NT2/D1 (cell line): ENCODE measurements around the gene LRRC40.

ENCODE experiments used
- DNase-seq: peaks from one replicate; pipeline ENCODE4 v3.0.0-alpha.2; 2011; ENCODE audit warnings: low read depth, low spot score
- H3K27me3 ChIP-seq: 2 replicates; pipeline ENCODE4 v1.6.0; 2011; ENCODE audit warnings: mild to moderate bottlenecking; ENCODE audit not compliant: insufficient read length, insufficient read depth
- H3K36me3 ChIP-seq: 2 replicates; pipeline ENCODE4 v1.6.1; 2011; ENCODE audit warnings: mild to moderate bottlenecking, low read length, mixed read lengths; ENCODE audit not compliant: insufficient read depth, insufficient read length
- H3K4me1 ChIP-seq: 2 replicates; pipeline ENCODE4 v1.5.1; 2011; ENCODE audit not compliant: insufficient read depth, insufficient read length
- H3K4me3 ChIP-seq: 2 replicates; pipeline ENCODE4 v1.5.1; 2011; ENCODE audit warnings: low read depth; ENCODE audit not compliant: insufficient read length
- H3K9ac ChIP-seq: 2 replicates; pipeline ENCODE4 v1.6.0; 2011; ENCODE audit warnings: low read depth; ENCODE audit not compliant: insufficient read length
- H3K9me3 ChIP-seq: 2 replicates; pipeline ENCODE4 v1.5.1; 2011; ENCODE audit warnings: mild to moderate bottlenecking, low read length; ENCODE audit not compliant: insufficient read depth
- SUZ12 ChIP-seq: IDR thresholded peaks from 2 replicates; pipeline ENCODE4 v1.6.1; 2011; ENCODE audit not compliant: insufficient read length, insufficient read depth; ENCODE audit errors: extremely low read depth
- YY1 ChIP-seq: IDR thresholded peaks from 2 replicates; pipeline ENCODE4 v1.6.1; 2011; ENCODE audit not compliant: insufficient read length, insufficient read depth
- ZNF274 ChIP-seq: IDR thresholded peaks from 2 replicates; pipeline ENCODE4 v1.6.1; 2011; ENCODE audit warnings: mild to moderate bottlenecking, low read depth, low read length

LRRC40 gene

GRCh38 chr1:70227439-70227838, 22.1 kb upstream of the LRRC40 start:
- Histone ChIP-seq H3K27me3 (no peaks in the 10 kb centered on the region), H3K9ac (no peak overlapping the region), H3K4me3 (no peak overlapping the region), H3K4me1 (no peaks in the 10 kb centered on the region), H3K36me3 (peaks cover 93% of the 10 kb centered on the region), H3K9me3 (no peaks in the 10 kb centered on the region)
- TF ChIP-seq SUZ12: no peak
- TF ChIP-seq ZNF274: no peak
- TF ChIP-seq YY1: no peak
- no peak for DNase-seq

- no peaks in the 10 kb centered on the region for H3K9me3 ChIP-seq
- DNase-seq: no peak
- H3K4me1 ChIP-seq: no peaks in the 10 kb centered on the region
- H3K27me3 ChIP-seq: no peaks in the 10 kb centered on the region
- TF ChIP-seq YY1 (no peak), ZNF274 (no peak), SUZ12 (no peak)
- H3K4me3 ChIP-seq: no peak overlapping the region
- no peak overlapping the region for H3K9ac ChIP-seq
- peaks cover 77% of the 10 kb centered on the region for H3K36me3 ChIP-seq
These were observed 19.6 kb upstream of the LRRC40 start for GRCh38 chr1:70224954-70225353.

GRCh38 chr1:70222716-70223235, 17.4 kb upstream of the LRRC40 start:
- peak overlapping the region; percentile 88 for H3K4me3 ChIP-seq
- no peaks in the 10 kb centered on the region for H3K27me3 ChIP-seq
- peak overlapping the region; percentile 97 for H3K9ac ChIP-seq
- no peak for DNase-seq
- no peaks in the 10 kb centered on the region for H3K4me1 ChIP-seq
- no peak for TF ChIP-seq SUZ12
- H3K36me3 ChIP-seq: peaks cover 61% of the 10 kb centered on the region
- no peaks in the 10 kb centered on the region for H3K9me3 ChIP-seq

GRCh38 chr1:70221238-70222121, 16.1 kb upstream of the LRRC40 start, which contains the start of gene SRSF11:
TSS of gene SRSF11 (plus strand) at chr1:70221380. CDS start at chr1:70221637, 257 bp downstream.
- H3K9ac ChIP-seq: peak within 1 kb of the TSS; percentile 97
- TF ChIP-seq ZNF274: no peak
- TF ChIP-seq YY1: no peak
- TF ChIP-seq SUZ12: no peak
- peaks cover 60% of the 10 kb centered on the region for H3K36me3 ChIP-seq
- H3K9me3 ChIP-seq: no peaks in the 10 kb centered on the region
- H3K27me3 ChIP-seq: no peaks in the 10 kb centered on the region
- no peaks in the 10 kb centered on the region for H3K4me1 ChIP-seq
- DNase-seq: peak; percentile 93
- peak within 1 kb of the TSS; percentile 88 for H3K4me3 ChIP-seq

GRCh38 chr1:70220517-70221237, 15.3 kb upstream of the LRRC40 start:
- peaks cover 63% of the 10 kb centered on the region for H3K36me3 ChIP-seq
- no peak for TF ChIP-seq ZNF274
- TF ChIP-seq YY1: no peak
- no peak for TF ChIP-seq SUZ12
- no peaks in the 10 kb centered on the region for H3K4me1 ChIP-seq
- no peaks in the 10 kb centered on the region for H3K9me3 ChIP-seq
- no peak for DNase-seq
- H3K9ac ChIP-seq: peak overlapping the region; percentile 61
- H3K27me3 ChIP-seq: no peaks in the 10 kb centered on the region
- H3K4me3 ChIP-seq: peak overlapping the region; percentile 88

GRCh38 chr1:70220015-70220414, 14.6 kb upstream of the LRRC40 start:
- peaks cover 63% of the 10 kb centered on the region for H3K36me3 ChIP-seq
- no peak overlapping the region for H3K4me3 ChIP-seq
- H3K27me3 ChIP-seq: no peaks in the 10 kb centered on the region
- H3K9ac ChIP-seq: no peak overlapping the region
- no peak for DNase-seq
- TF ChIP-seq YY1 (no peak), SUZ12 (no peak), ZNF274 (no peak)
- H3K4me1 ChIP-seq: no peaks in the 10 kb centered on the region
- H3K9me3 ChIP-seq: no peaks in the 10 kb centered on the region

- no peak for DNase-seq
- Histone ChIP-seq H3K9me3 (no peaks in the 10 kb centered on the region), H3K9ac (no peak overlapping the region), H3K4me3 (no peak overlapping the region), H3K27me3 (no peaks in the 10 kb centered on the region), H3K4me1 (no peaks in the 10 kb centered on the region), H3K36me3 (peaks cover 67% of the 10 kb centered on the region)
- TF ChIP-seq SUZ12 (no peak), ZNF274 (no peak), YY1 (no peak)
These were observed 6.2 kb upstream of the LRRC40 start for GRCh38 chr1:70211541-70211940.
